AML-193 (cell line): ENCODE data around the gene LRPAP1.

ENCODE experiments used
- DNase-seq, 2 experiments: peaks; one replicate each; lab custom pipeline; 2025; lab: John Stamatoyannopoulos, UW

Gene LRPAP1

DNA sequence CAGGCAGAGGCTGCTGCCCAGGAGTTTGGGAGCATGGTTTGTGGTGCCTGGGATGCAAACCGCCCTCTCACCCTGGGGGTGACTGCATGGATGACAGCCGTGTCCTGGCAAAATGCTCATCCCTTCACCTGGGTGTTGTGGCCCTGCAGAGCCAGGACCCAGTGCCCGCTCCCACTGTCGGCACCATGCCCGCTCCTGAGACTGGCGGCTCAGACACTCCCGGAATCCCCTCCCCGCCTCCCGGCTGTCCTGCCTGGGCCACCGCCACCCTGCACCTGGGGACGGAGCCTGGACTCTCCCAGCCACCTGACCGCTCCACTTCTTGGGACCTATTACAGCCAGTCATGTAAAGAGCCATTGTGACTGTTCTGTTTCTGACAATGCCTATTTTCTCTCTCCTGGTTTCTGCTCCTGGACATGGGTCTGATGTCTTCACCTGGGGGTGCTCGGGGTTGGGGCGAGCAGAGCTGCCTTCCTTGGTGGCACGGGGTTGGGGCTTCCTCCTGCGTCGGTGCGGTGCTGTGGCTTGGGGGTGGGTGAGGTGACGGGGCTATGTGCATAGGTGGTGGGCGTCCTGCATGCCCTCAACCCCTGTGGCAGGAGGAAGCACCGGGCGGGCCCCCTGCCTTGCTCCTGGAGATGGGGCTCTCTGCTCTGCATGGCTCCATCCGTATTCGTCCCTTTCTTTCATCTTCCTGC lies 30.9 kb downstream of the LRPAP1 start:
- no peak for DNase-seq

DNA sequence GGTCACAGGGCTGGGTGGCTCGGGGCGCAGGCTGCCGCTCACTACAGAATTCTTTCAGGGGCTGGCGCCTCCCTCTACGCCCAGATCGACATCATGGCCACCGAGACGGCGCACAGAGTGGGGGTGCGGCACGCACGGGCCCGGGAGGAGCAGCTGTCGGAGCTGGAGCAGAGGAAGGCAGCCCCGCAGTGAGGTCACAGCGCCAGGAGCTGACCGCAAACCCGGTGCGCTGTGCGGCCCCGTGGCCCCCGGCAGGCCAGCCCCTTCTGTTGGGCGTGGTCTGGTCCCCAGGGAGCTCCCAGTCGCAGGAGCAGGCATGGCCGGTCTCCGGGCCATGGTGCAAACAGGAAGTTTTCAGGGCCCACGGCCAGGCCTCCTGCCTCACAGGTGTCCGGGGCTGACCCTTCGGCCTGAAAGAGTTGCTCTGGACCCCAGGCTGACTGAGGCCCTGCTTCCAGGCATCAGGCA lies 31.6 kb downstream of the LRPAP1 start:
- no peak for DNase-seq

DNA sequence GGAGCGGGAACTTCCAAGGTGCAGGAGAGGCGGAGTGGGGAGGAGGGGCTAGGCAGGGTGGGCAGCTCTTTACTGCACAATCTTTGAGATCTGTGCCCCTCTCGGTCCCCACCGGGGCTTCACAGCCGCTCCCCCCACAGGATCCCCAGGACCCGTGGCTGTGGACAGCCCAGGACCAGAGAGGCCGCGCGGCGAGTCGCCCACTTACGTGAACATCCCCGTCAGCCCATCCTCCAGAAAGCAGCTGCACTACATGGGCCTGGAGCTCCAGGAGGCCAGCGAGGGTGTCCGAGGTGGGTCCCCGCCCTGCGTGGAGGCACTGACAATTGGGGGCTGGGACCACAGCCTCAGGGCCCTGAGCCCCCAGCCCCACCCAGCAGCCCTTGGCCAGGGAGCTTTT lies 32.1 kb downstream of the LRPAP1 start:
- DNase-seq = no peak

DNA sequence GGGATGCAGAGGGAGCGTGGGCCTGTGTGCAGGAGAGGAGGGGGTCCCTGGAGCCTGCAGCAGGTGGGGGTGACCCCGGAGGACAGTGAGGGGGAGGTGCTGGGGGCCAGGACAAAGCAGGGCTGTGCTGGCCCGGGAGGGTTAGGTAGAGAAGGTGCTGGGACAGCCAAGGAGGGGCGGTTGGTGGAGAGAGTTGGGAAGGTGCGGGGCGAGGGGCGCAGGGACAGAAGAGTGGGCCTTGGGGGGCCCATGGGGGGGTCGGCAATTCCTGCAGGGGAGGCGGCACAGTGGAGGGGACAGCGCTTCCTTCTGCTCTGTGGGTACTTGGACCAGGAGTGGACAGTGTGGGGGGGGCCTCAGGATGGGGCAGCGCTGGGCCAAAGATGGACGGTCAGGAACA lies 32.5 kb downstream of the LRPAP1 start:
- DNase-seq = no peak

DNA sequence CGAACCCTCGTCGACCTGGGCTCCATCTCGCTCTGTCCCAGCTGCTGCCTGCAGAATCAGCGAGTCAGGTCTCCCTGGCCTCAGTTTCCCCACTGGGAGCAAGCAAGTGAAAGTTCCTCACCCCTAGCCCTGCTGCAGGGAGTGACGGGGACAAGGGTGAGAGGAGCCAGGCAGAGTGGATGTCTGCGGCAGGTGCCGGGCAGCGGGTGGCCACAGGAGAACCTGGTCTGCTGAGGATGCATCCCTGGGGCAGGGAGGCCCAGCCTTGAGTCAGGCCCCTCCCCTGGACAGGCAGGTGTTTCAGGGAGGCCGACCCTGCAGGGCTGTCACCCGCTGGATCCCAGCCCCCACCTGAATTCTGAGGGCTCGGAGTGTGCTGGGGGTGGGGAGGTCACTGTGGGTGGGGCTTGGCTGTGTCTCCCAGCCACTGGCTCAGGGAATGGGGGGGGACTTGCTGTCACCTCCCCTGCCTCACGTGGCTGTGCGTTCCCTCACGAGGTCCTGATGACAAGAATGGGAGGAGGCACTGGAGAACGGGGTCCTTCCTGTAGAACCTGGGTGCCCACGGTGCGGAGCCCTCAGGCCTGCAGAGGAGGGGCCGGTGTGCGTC lies 33.2 kb downstream of the LRPAP1 start:
- no peak for DNase-seq

DNA sequence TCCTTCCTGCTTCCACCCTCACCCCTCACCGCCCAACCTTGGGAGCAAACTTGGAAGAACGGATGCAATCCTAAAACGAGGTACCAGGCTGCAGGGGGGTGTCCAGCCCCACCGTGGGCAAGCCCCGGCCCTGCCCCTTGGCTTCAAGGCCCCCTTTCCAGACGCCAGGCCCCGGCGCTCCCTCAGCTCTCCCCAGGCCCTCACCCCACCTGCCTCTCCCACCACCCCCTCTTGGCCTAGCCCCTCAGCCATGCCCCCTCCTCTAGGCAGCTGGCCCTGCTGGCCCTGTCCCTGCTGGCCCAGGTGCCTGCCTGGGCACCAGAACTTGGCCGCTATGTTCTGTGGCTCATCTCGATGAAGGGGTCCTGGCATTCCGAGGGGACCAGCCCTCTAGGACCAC lies 33.8 kb downstream of the LRPAP1 start:
- DNase-seq = no peak

DNA sequence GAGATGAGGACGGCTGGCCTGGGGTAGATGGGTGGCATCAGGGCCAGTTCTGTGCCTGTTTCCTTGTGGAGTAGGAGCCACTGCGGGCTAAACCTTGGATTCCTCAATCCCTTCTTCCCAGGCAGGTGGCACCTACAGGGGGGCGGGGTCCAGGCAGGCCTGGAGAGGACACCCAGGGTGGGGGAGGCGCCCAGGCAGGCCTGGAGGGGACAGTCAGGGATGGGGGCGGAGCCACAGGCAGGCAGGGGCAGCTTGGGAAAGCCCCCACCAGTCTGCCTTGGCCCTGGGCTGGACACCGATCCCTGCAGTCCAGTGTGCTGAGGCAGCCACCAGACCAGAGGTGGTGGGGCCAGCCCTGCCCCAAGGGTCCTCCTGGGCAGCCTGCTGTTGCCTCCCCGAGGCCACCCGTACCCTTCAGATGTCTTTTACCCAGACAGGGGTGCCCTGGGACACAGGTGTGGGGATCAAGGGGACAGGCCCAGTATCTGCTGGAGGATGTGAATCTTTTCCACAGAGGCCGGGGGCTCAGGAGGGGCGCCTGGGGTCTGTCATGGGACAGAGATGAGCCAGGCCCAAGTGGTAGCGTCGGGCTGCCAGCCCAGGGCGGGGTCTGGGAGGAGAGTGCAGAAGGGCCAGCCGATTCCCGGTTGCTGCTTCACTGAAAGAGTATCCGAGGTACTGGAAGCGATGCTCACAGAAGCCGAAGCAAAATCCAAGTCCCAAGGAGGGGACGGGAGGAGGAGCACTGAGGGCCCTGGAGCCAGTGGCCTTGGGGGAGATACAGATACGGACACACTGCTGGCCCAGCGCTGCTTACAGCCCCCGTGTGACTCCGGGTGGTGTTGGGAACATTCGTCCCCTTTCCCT lies 34.5 kb downstream of the LRPAP1 start:
- no peak for DNase-seq

DNA sequence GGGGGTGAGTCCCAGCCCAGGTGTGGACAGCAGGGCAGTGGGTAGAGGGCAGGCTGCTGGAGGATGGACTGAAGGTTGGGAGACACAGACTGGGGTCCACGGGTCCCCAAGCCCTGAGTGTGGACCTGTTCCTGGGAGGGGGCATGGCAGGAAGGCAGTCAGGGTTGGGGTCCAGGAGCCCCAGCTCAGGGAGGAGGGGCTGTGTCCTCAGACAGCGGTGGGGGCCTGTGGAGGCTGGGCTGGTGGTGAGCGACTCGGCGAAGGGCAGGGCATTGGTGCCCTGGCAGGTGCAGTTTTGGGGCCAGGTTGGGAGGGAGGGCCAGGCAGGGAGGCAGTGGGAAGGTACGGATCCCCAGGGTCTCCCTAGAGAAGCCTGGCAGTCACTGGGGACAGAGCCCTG lies 35.1 kb downstream of the LRPAP1 start:
- DNase-seq = no peak

DNA sequence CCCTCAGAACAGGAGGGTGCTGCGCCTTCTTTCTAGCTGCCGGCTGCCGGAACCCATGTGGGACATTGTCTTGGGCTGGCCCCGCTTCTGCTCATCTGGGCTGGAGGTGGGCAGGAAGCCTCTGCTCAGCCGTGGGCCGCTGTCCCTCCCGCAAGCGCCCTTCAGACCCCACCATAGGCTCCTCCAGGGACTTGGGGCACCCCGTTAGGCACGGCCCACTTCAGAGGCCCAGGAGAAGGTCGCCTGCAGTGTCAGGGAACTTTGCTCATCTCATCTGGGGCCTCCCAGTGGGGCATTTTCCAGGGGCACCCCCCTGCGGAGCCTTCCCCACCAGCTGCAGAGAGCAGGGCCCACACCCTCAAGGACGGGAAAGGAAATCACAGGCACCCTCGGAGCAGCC lies 36.2 kb downstream of the LRPAP1 start:
- DNase-seq = no peak

DNA sequence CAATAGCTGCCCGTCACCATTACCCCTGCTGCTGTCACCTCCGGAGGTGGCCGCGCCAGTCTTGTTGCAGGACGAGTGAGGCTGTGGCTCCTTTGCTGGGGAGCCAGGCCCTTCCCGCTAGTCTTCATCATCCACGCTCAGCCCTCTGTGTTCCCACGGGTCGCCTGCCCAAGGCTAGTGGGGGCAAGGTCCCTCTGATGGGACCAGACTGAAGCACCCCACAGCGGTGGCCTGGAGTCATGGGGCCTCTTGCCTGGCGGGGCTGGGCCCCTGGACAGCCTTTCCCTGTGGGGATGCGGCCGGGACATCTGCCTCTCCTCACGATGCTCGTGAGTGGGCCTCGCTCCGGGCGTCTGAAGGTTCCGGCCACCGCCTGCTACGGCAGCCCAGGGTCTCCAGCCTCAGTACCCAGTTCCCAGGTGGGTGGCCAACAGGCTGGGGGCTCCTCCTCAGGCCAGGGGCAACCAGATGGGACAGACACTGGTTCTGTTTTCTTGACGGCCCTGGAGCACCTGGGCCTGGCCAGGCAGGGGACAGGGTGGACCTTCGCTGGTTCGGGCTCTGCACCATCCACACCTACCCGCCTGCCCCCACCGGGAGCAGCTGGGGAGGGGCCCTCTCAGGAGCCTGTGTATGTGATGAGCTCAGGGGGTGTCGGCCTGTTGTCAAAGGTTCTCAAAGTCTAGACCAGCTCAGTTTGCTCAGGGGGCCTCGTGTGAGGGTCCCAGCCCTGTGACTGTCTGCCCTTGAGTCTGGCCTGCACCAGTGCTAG lies 36.8 kb downstream of the LRPAP1 start:
- no peak for DNase-seq

DNA sequence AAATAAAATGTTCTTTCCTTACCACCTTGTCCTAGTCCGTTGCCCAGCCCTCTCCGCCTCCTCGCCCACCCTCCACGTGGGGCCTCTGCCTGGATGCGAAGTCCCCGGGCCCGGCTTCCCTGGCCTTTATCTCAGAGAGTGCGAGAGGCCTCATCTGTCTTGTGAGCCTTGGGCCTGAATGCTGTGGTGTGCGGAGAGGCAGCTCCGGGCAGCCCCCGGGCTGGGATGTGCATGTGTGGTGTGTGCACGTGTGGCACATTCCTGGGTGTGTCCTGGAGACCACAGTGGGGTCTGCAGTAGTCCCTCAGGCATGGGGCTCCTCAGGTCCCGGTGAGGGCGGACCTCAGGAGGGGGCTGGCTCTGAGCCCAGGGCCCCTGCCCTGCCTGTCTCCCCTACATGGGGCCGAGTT lies 37.8 kb downstream of the LRPAP1 start:
- DNase-seq = no peak

DNA sequence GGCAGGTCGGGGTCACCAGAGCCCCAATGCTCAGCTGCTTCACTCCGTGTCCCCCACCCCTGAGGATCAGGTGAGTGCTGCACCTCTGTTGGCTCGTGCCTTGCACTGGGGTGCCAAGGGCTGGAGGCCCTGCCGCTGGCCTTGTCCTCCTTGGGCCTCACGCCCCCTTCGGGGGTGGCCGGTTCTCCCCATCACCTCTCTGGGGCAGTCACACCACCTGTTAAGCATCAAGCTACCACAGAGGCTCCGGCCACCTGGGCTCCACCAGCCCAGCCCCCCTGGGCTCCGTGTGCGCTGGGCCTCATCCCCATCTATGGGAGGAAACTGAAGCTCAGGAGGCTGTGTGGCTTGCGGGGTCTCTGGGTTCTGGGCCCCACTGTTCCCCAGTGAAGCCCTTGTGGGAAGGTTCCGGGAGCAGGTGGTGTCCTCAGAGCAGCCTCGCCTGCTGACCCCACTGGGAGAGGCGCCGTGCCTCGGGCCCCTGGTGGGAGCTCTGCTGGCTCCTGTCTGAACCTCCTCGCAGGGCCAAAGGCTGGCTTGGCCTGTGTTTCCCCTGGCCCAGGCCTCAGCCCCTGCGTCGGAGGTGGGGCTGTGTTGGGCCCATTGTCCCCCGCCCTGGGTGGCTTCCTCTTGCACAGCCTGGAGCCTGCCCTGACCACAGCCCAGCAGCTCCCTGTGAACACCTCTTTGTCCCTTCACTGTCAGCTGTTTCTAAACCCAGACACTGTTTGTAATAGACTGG lies 38.3 kb downstream of the LRPAP1 start:
- no peak for DNase-seq

DNA sequence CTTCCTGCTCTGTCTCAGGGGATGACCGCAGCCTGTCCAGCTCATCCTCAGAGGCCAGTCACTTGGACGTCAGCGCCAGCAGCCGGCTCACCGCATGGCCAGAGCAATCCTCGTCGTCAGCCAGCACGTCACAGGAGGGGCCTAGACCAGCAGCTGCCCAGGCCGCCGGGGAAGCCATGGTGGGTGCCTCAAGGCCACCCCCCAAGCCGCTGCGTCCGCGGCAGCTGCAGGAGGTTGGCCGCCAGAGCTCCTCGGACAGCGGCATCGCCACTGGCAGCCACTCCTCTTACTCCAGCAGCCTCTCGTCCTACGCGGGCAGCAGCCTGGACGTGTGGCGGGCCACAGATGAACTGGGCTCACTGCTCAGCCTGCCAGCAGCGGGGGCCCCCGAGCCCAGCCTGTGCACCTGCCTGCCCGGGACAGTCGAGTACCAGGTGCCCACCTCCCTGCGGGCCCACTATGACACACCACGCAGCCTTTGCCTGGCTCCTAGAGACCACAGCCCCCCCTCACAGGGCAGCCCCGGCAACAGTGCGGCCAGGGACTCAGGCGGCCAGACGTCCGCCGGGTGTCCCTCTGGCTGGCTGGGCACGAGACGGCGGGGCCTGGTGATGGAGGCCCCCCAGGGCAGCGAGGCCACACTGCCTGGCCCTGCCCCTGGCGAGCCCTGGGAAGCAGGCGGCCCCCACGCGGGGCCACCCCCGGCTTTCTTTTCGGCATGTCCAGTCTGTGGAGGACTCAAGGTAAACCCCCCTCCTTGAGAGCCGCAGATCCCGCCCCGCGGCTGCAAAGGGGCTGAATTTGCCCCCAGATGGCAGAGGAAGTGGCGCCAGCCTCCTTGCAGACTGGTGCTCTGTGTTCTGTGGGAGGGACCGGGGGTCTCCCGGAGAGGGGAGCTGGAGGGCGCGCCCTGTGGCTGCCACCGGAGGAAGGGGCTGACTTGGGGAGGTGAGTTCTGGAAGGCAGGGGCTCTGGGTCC lies 39.2 kb downstream of the LRPAP1 start:
- DNase-seq = no peak

DNA sequence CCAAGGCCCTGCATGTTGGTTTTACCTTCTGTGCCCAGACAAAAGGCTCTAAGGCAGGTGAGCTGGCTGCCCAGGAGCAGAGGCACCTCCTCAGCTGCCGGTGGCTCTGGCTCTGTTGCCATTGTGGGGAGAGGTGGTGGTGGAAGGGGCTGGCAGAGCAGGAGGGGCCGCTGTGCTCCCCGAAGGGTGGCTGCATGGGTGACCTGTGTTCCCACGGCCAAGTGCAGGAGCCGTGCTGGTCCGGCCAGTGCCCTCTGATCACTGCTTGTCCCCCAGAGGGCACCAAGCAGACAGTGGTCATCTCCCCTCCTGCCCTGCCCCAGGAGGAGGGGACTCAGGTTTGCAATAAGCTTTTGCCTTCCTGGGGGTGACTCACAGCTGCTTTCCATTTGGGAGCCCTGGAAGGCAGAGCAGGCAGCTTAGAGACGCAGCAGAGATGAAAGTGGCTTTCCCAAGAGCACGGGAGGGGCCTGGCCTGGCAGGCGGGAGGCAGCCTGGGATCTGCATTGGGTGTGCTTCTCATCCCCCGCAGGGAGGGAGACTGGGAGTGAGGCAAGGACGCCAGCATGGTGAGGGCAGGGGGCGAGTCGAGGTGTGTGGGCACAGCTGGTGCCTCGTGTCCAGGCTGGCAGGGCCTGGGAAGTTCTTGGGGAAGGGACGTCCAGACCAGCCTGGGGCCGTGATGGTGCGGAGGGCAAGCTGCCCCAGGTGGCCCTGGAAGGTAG lies 40.4 kb downstream of the LRPAP1 start:
- DNase-seq = no peak

DNA sequence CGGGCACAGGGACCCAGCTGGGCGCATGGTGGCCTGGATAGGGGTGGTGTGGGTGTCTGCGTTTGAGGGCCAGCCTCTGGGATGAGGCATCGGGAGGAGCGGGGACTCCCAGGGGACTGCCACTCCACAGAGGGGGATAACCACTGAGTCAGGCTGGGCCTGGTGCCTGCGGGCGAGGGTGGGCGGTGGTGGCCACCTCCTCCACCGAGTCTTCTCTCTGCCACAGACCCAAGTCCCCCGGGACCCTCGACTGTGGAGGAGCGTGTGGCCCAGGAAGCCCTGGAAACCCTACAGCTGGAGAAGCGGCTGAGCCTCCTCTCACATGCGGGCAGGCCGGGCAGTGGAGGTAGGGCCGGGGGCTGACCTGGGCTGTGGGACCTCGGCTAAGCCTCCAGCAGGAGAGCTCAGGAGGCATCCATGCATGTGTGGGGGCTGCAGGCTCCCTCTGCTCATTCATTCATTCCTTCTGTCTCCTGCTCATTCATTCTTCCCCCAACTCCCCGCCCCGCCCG lies 42.7 kb downstream of the LRPAP1 start:
- no peak for DNase-seq

DNA sequence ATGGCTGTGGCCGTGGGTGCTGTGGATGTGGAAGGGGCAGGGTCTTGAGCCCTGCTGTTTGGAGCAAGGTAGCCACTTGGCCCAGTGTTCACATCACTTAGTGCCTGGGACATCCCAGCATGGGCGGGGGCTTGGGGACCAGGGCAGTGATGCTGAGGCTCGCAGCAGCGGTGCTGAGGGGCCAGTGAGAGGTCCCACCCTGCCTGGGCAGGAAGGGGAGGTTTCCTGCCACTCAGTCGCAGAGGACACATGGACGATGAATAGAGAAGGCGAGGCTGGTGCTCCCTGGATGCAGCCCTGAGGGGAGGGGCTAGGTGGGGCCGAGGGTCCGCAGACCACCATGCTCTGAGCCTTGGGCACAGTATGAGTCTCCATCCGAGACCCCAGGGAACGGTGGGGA lies 43.4 kb downstream of the LRPAP1 start:
- DNase-seq = no peak

DNA sequence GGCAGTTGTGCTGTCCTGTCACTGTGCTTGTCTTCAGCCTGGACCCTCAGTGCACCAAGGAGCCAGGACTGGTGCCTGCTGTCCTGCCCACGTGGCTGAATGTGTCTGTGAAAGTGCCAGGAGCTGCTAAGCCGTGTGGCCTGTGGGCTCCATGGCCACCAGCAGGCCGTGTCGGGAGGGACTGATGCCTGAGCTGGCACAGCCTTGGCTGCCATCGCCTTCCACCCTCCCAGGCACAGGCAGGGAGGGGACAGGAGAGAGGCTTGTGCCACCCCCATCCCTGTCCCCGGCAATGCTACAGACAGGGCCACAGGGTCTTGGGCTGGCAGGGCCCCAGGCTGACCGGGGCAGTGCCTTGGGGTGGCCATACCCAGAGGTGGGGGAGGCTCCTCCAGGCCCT lies 44.4 kb downstream of the LRPAP1 start:
- DNase-seq = no peak

DNA sequence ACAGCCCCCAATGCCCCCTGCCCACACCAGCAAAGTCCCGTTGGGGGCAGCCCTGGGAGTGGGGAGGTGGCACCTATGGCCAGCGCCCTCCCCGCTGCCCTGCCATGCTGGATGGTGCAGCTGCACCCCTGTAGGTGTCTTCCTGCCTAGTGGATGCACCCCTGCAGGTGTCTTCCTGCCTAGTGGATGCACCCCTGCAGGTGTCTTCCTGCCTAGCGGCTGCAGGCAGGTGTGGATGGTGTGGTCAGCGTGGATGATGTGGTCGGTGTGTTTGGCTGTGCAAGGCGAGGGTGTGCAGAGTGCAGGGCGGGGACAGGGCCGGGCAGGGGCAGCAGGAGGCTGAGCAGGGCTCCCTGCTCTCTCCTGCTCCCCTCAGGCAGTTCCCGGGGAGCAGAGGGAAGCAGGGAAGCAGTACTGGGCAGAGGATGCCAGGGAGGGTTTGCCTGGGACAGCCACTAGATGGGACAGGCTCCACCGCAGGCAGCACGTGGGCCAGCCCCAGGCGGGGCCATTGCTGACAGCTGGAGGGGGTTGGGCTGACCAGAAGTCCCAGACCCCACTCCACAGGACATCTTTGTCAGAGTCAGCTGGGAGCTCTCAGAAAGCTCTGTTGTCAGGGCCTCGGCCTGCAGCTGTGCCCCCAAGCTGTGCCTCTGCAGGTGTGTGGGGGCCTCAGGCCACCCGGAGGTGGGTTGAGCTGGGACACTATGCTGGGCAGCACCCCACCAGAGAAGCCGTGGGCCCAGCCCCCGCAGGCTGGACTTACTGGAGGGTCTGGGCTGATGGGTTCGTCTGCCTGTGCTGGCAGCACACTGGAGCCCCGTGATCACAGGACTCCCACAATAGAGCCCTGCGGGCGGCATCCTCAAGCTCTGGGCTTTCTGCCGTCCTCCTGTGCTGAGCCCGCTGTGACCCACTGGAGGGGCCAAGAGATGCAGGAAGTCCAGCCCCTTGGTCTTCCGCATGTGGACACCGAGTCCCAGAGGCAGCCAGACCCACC lies 45.4 kb downstream of the LRPAP1 start:
- DNase-seq = no peak
